AG04449 (cell line): ENCODE measurements around the gene DPH7.

Source experiments
- CTCF ChIA-PET: fragments of 350-600 bp; formaldehyde crosslinking; extraction: SDS; loops from one replicate; lab custom pipeline; 2021; ENCODE audit warnings: antibody characterized with exemption; lab: Yijun Ruan, JAX
- POLR2A ChIA-PET: fragments of 400-600, 350-600 bp; formaldehyde crosslinking; extraction: SDS; loops from one replicate; lab custom pipeline; 2020; ENCODE audit warnings: antibody characterized with exemption, inconsistent platforms; lab: Yijun Ruan, JAX
- DNase-seq: peaks from one replicate; pipeline ENCODE4 v3.0.0-alpha.2; 2010; ENCODE audit warnings: low read depth, low spot score
- H3K4me3 ChIP-seq: 2 replicates; pipeline ENCODE4 v1.5.1; 2011; ENCODE audit warnings: low read depth, mild to moderate bottlenecking, control low read depth, low read length
- CTCF ChIP-seq: IDR thresholded peaks from one replicate; pipeline ENCODE4 v1.5.1; 2011; ENCODE audit warnings: mild to moderate bottlenecking, moderate library complexity, low read length, control low read depth, inconsistent platforms; ENCODE audit not compliant: insufficient read depth; ENCODE audit errors: missing control alignments

The DPH7 gene

GRCh38 chr9:137606005-137606621, 27.4 kb upstream of the DPH7 start:
- TF ChIP-seq CTCF, result no peak
- CTCF ChIA-PET, result no interaction called here
- DNase-seq, result no peak
- POLR2A ChIA-PET, result no interaction called here
- peak overlapping the region; percentile 71 for H3K4me3 ChIP-seq

GRCh38 chr9:137605121-137606004, 26.6 kb upstream of the DPH7 start, which contains the start of gene ARRDC1:
Gene ARRDC1 (plus strand): TSS chr9:137605686. CDS start chr9:137605718, 32 bp downstream.
- peak within 1 kb of the TSS; percentile 71 for H3K4me3 ChIP-seq
- ChIA-PET POLR2A (interaction anchor here (1.1 to 1.2 kb wide), 2 partner anchors 9 to 13 kb away, joined by 3 to 7 read pairs; partner anchors contain the start of gene EHMT1), CTCF (no interaction called here)
- no peak for TF ChIP-seq CTCF
- no peak for DNase-seq

GRCh38 chr9:137604345-137605086, 25.8 kb upstream of the DPH7 start:
- TF ChIP-seq CTCF, result no peak
- CTCF ChIA-PET, result interaction anchor here (1.4 kb wide), 1 partner anchor 11 kb away, joined by 4 read pairs; no protein-coding TSS in a partner anchor
- POLR2A ChIA-PET, result interaction anchor here (1.1 to 1.2 kb wide), 2 partner anchors 10 to 14 kb away, joined by 3 to 7 read pairs; partner anchors contain the start of gene EHMT1
- H3K4me3 ChIP-seq, result peak overlapping the region; percentile 64
- DNase-seq, result no peak

- DNase-seq, result no peak
- CTCF ChIA-PET, result interaction anchor here (1.4 to 1.7 kb wide), 2 partner anchors 11 to 12 kb away, joined by 4 to 6 read pairs; no protein-coding TSS in a partner anchor
- H3K4me3 ChIP-seq, result no peak overlapping the region
- no peak for TF ChIP-seq CTCF
- POLR2A ChIA-PET, result no interaction called here
Observed at GRCh38 chr9:137603879-137604278, 25.2 kb upstream of the DPH7 start.

GRCh38 chr9:137602661-137603060, 23.9 kb upstream of the DPH7 start:
- no peak overlapping the region for H3K4me3 ChIP-seq
- POLR2A ChIA-PET, result no interaction called here
- no peak for TF ChIP-seq CTCF
- no peak for DNase-seq
- CTCF ChIA-PET, result interaction anchor here (1.2 to 1.7 kb wide), 3 partner anchors 11 to 25 kb away, joined by 4 to 6 read pairs (median 5); partner anchors contain the start of gene DPH7
